ENCODE measurements around the gene ACSM2B.
"Not testable (repeated sequence)": the region's sequence is repeated elsewhere in the genome, so short reads cannot be mapped to it uniquely, and the experiment has no call there.

DNA sequence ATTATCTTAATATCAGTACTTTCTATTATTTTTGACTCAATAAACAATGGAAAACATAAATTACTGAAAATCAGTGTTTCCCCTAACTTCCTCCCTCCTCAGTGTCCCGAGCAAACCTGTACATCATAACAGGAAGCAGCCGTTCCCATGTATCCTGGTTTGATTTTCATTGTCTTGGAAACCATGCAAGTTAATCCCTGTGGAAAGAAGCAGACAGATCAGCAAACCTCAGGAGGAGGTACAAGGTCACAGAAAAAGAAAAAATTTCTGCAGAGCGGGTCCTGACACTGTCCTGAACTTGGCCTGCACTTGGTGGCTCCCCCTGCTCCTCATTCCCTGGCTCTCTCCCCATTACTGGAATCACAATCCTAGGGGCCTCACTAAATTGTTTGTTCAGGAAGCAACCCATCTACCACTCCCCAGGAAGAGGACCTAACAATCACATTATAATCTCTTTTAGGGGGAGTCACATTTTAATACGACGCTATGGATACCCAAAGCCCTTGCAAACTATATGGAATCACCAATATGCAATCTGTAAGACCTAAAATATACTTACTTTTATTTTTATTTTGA, 29.8 kb downstream of the ACSM2B start:
- TF ChIP-seq, protein P1, sequence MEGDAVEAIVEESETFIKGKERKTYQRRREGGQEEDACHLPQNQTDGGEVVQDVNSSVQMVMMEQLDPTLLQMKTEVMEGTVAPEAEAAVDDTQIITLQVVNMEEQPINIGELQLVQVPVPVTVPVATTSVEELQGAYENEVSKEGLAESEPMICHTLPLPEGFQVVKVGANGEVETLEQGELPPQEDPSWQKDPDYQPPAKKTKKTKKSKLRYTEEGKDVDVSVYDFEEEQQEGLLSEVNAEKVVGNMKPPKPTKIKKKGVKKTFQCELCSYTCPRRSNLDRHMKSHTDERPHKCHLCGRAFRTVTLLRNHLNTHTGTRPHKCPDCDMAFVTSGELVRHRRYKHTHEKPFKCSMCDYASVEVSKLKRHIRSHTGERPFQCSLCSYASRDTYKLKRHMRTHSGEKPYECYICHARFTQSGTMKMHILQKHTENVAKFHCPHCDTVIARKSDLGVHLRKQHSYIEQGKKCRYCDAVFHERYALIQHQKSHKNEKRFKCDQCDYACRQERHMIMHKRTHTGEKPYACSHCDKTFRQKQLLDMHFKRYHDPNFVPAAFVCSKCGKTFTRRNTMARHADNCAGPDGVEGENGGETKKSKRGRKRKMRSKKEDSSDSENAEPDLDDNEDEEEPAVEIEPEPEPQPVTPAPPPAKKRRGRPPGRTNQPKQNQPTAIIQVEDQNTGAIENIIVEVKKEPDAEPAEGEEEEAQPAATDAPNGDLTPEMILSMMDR (IDR thresholded peaks at IDR 0.05) = not testable (repeated sequence)
- not testable (repeated sequence) for TF ChIP-seq POLR2A (IDR thresholded peaks at IDR 0.05)
